Measurements from ENCODE around the gene ZNF500. TPM values are rescaled to one million over a fixed set of nuclear protein-coding genes. Genes with fewer than 3 reads are reported as not detected.

ZNF500 gene
- total and polyA plus RNA-seq, 2 donors (not counting 1 experiment from before 2014, with no cell fraction given) = 12.0 to 26.5 TPM

- Histone ChIP-seq H3K4me3 (ENCODE audit: control extremely low read depth in 1 of 5, extremely low read depth in 1 of 5, insufficient read depth in 1 of 5, low read depth in 2 of 5, low read length in 4 of 5) (no peak overlapping the region), H3K9me3 (ENCODE audit: control extremely low read depth in 1 of 3, control insufficient read depth in 2 of 3, insufficient read depth in 1 of 3, low read length in 2 of 3) (no peaks in the 10 kb centered on the region), H3K4me2 (replicated peaks; ENCODE audit: low read depth, low read length, poor library complexity, severe bottlenecking) (no peak overlapping the region), H3K36me3 (replicated peaks in 1 of 2; ENCODE audit: control extremely low read depth in 1 of 2, control insufficient read depth in 1 of 2, extremely low read depth in 1 of 2, insufficient read depth in 2 of 2, low read length in 1 of 2) (no peaks in the 10 kb centered on the region), H3K27me3 (replicated peaks in 1 of 4; ENCODE audit: control extremely low read depth in 1 of 4, control insufficient read depth in 3 of 4, insufficient read depth in 4 of 4, low read length in 3 of 4) (no peaks in the 10 kb centered on the region), H2AFZ (ENCODE audit: insufficient read depth, low read depth, low read length, poor library complexity, severe bottlenecking) (no peak overlapping the region), H3K4me1 (ENCODE audit: control insufficient read depth in 2 of 2, insufficient read depth in 2 of 2, low read length in 2 of 2) (no peaks in the 10 kb centered on the region), H3K27ac (ENCODE audit: low read length in 2 of 2) (no peak overlapping the region), H4K20me1 (ENCODE audit: control insufficient read depth, insufficient read depth, low read length, poor library complexity, severe bottlenecking) (no peaks in the 10 kb centered on the region), H3K9ac (ENCODE audit: low read length) (no peak overlapping the region), H3K79me2 (ENCODE audit: control insufficient read depth, insufficient read depth, low read length) (no peaks in the 10 kb centered on the region)
- no peak for ATAC-seq (ENCODE audit: low read depth)
- no peak for TF ChIP-seq CTCF (IDR thresholded peaks at IDR 0.05)
- TF ChIP-seq EZH2 (IDR thresholded peaks at IDR 0.05; ENCODE audit: borderline replicate concordance, insufficient read depth, low read depth, low read length, poor library complexity, severe bottlenecking) = no peak
- Mint-ChIP-seq H3K4me1 (peaks cover 1% of the 10 kb centered on the region), H3K27ac (no peak overlapping the region), H3K27me3 (no peaks in the 10 kb centered on the region), H3K4me3 (no peak overlapping the region), H3K9me3 (ENCODE audit: insufficient read depth) (no peaks in the 10 kb centered on the region)
- POLR2A ChIA-PET = no interaction called here
- 96% methylated on average over 19 of the region's 25 CpGs for WGBS (ENCODE audit: insufficient coverage)
- intact Hi-C loops (cut with micrococcal nuclease) = no loop called here
- CTCF ChIA-PET = no interaction called here
- DNase-seq = no peak
Observed at GRCh38 chr16:4783251-4783950, 16.4 kb upstream of the ZNF500 start.

DNA sequence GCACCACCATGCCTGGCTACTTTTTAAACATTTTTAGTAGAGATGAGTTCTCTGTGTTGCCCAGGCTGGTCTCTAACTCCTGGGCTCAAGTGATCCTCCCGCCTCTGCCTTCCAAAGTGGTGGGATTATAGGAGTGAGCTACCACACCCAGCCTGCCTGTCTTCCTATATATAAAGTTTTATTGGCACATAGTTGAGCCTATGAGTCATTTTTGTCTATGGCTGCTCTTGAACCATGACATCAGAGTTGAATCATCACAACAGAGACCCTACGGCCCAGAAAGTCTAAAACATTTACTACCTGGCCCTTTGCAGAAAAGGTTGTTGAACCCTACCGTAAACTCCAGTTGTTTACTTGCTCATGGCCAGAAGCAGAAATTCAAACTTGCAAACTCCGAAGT is 13.3 kb upstream of the ZNF500 start:
- Histone ChIP-seq H3K79me2 (ENCODE audit: control insufficient read depth, insufficient read depth, low read length) (no peaks in the 10 kb centered on the region), H4K20me1 (ENCODE audit: control insufficient read depth, insufficient read depth, low read length, poor library complexity, severe bottlenecking) (no peaks in the 10 kb centered on the region), H3K9ac (ENCODE audit: low read length) (no peak overlapping the region), H3K4me3 (ENCODE audit: control extremely low read depth in 1 of 5, extremely low read depth in 1 of 5, insufficient read depth in 1 of 5, low read depth in 2 of 5, low read length in 4 of 5) (no peak overlapping the region), H2AFZ (ENCODE audit: insufficient read depth, low read depth, low read length, poor library complexity, severe bottlenecking) (no peak overlapping the region), H3K9me3 (ENCODE audit: control extremely low read depth in 1 of 3, control insufficient read depth in 2 of 3, insufficient read depth in 1 of 3, low read length in 2 of 3) (no peaks in the 10 kb centered on the region), H3K36me3 (replicated peaks in 1 of 2; ENCODE audit: control extremely low read depth in 1 of 2, control insufficient read depth in 1 of 2, extremely low read depth in 1 of 2, insufficient read depth in 2 of 2, low read length in 1 of 2) (no peaks in the 10 kb centered on the region), H3K4me2 (replicated peaks; ENCODE audit: low read depth, low read length, poor library complexity, severe bottlenecking) (no peak overlapping the region), H3K27me3 (replicated peaks in 1 of 4; ENCODE audit: control extremely low read depth in 1 of 4, control insufficient read depth in 3 of 4, insufficient read depth in 4 of 4, low read length in 3 of 4) (no peaks in the 10 kb centered on the region), H3K4me1 (ENCODE audit: control insufficient read depth in 2 of 2, insufficient read depth in 2 of 2, low read length in 2 of 2) (no peaks in the 10 kb centered on the region), H3K27ac (ENCODE audit: low read length in 2 of 2) (no peak overlapping the region)
- Mint-ChIP-seq H3K27me3 (no peaks in the 10 kb centered on the region), H3K9me3 (ENCODE audit: insufficient read depth) (no peaks in the 10 kb centered on the region), H3K27ac (no peak overlapping the region), H3K4me3 (no peak overlapping the region), H3K4me1 (peaks cover 1% of the 10 kb centered on the region)
- ATAC-seq (ENCODE audit: low read depth) = no peak
- intact Hi-C loops (cut with micrococcal nuclease) = no loop called here
- ChIA-PET CTCF (no interaction called here), POLR2A (no interaction called here)
- no peak for TF ChIP-seq EZH2 (IDR thresholded peaks at IDR 0.05; ENCODE audit: borderline replicate concordance, insufficient read depth, low read depth, low read length, poor library complexity, severe bottlenecking)
- TF ChIP-seq CTCF (IDR thresholded peaks at IDR 0.05) = no peak
- 95% methylated on average over 2 of the region's 4 CpGs for WGBS (ENCODE audit: insufficient coverage)
- DNase-seq = no peak

Measured in B cell (primary cell).